ENCODE results near the gene PRM1.

The PRM1 gene

GRCh38 chr16:11232852-11233726, 48.0 kb downstream of the PRM1 start:
- DNase-seq: no peak

GRCh38 chr16:11232302-11232851, 48.8 kb downstream of the PRM1 start:
- DNase-seq: no peak

- no peak for DNase-seq
Observed at GRCh38 chr16:11231367-11231970, 49.7 kb downstream of the PRM1 start.

All from right forelimb (tissue), 1 donor.